K562 (cell line): ENCODE results near the gene ZFP92. TPM values are rescaled to one million over a fixed set of nuclear protein-coding genes. Genes with fewer than 3 reads are reported as not detected.
A peak's percentile ranks its signal among the peaks of the same experiment; 100 is the strongest.

ENCODE experiments used
- CCAR2 ChIP-seq: fragments of 200-400 bp; formaldehyde crosslinking; IDR thresholded peaks from 2 replicates; pipeline ENCODE4 v1.6.1; 2017; ENCODE audit warnings: mild to moderate bottlenecking, low read depth, low read length
- ESRRA ChIP-seq: fragments of 450-650 bp; IDR thresholded peaks from 2 replicates; pipeline ENCODE4 v1.6.1; 2014; ENCODE audit warnings: low read depth, mild to moderate bottlenecking, moderate library complexity, borderline replicate concordance
- NONO ChIP-seq, 2 experiments: fragments of 200-400 bp in 1 of 2; fragments of 450-650 bp in 1 of 2; formaldehyde crosslinking in 1 of 2; IDR thresholded peaks; 2 replicates each; pipeline ENCODE4 v1.6.1; 2017; ENCODE audit warnings: low read depth in 2 of 2, mild to moderate bottlenecking in 2 of 2, moderate library complexity in 2 of 2, low read length in 1 of 2
- SIN3A ChIP-seq, 2 experiments: fragments of 150-350 bp in 1 of 2; IDR thresholded peaks; 2 replicates each; pipeline ENCODE4 v1.6.1; 2011 to 2016; ENCODE audit warnings: borderline replicate concordance in 2 of 2, low read depth in 2 of 2, low read length in 2 of 2, mild to moderate bottlenecking in 2 of 2, moderate library complexity in 2 of 2; ENCODE audit not compliant: control insufficient read depth in 1 of 2
- SNIP1 ChIP-seq: fragments of 450-650 bp; IDR thresholded peaks from 2 replicates; pipeline ENCODE4 v1.7.1; 2017; ENCODE audit warnings: low read depth, mild to moderate bottlenecking
- ZKSCAN1 ChIP-seq: fragments of 150-350 bp; IDR thresholded peaks from 2 replicates; pipeline ENCODE4 v1.6.1; 2016; ENCODE audit warnings: low read depth, low read length
- polyA plus RNA-seq, 8 experiments: library from polyadenylated mRNA; depleted of rRNA in 4 of 8; stranded (reverse) in 5 of 8; unstranded in 3 of 8; fragments of >200 nt; fragmentation: Nextera tagmentation in 2 of 8; fragmentation: Illumina TruSeq in 1 of 8; extraction: Ambion mirVana in 2 of 8; extraction: Trizol in 1 of 8; gene quantifications; 2 replicates each; pipeline versions ENCODE4 v1.2.1 to v1.2.3, GENCODE V29; 2011 to 2014; ENCODE audit warnings: inconsistent platforms in 1 of 8, missing spikeins in 1 of 8
- total RNA-seq, 7 experiments: library from RNA; depleted of rRNA in 6 of 7; stranded (reverse); fragments of >200 nt in 6 of 7; fragmentation: Illumina TruSeq in 2 of 7; extraction: Trizol in 2 of 7; gene quantifications; 2 replicates each; pipeline versions ENCODE4 v1.2.1 to v1.2.3, GENCODE V29; 2011 to 2021; ENCODE audit warnings: low replicate concordance in 1 of 7
- TF ChIP-seq, protein P1 (sequence below): fragments of 200-800 bp; sonication (Bioruptor generic); IDR thresholded peaks from 2 replicates; pipeline ENCODE4 v1.6.1; 2016; ENCODE audit warnings: missing genetic modification characterization, missing compliant biosample characterization
- TF ChIP-seq, protein P2 (sequence below), 2 experiments: fragments of 450-650 bp; IDR thresholded peaks; 2 replicates each; pipeline ENCODE4 v1.6.1; 2016
- TF ChIP-seq, protein P3 (sequence below): sonication (generic); formaldehyde crosslinking; IDR thresholded peaks from 2 replicates; pipeline ENCODE4 v1.8.1; 2023; ENCODE audit warnings: mild to moderate bottlenecking, missing genetic modification reagents
- TF ChIP-seq, protein P4 (sequence below): IDR thresholded peaks from 2 replicates; pipeline ENCODE4 v1.6.1; 2011; ENCODE audit warnings: borderline replicate concordance, low read depth, mild to moderate bottlenecking, moderate library complexity, low read length; ENCODE audit not compliant: insufficient read depth, poor library complexity, severe bottlenecking
- TF ChIP-seq, protein P5 (sequence below): fragments of 250-450 bp; sonication (Bioruptor Pico); IDR thresholded peaks from 2 replicates; pipeline ENCODE4 v1.8.0; 2021; ENCODE audit warnings: moderate library complexity, mild to moderate bottlenecking, inconsistent platforms

The ZFP92 gene
- total and polyA plus RNA-seq, 9 of the 15 experiments (the other 6 are each of a cell fraction or from before 2014, with no cell fraction given), result 0.32 to 3.3 (median 1.8) TPM

DNA sequence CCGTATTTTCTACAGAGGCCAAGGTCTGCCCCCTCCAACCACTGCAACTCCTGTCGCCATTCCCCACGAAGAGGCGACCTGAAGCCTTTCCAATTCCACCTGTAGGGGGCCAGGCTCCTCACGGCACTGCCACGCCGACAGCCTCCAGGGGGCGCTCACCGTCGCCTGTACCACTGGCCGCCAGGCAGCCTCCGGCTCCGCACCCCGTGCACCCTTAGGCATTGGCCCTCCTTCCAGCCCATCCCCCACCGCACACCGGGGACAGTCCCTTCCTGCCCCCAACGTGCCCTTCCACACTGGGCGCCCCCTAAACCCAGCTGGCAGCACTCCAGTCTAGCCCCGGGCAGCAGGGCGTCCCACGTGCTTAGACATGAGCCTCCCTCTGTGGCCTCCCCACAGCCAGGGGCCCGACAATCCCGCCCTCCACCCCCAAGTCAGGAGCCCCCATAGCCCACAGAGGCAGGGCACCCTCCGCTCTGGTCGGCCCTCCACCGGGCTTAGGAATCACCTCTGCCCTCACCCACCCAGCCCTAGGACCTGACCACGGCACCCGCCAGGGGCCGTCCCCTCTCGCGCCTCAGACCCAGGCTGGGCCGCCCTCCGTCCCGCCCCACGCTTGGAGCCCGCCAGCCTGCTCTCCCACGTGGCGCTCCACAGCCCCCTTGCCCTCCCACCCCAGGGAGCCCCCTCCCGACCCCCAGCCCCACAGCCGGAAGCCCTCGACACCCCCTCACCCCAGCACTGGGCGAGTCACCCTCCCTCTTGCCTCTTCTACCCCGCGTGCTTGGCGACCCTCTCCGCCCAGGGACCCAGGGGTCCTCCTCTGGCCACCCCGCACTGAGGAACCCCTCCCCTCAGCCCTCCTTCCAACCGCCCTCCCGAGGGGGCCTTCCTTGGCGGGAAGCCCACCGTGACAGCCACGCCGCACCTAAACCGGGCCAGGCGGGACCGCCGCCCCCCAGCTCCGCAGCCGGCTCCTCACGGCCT lies 10.8 kb upstream of the ZFP92 start (continued):
- TF ChIP-seq, protein P1, sequence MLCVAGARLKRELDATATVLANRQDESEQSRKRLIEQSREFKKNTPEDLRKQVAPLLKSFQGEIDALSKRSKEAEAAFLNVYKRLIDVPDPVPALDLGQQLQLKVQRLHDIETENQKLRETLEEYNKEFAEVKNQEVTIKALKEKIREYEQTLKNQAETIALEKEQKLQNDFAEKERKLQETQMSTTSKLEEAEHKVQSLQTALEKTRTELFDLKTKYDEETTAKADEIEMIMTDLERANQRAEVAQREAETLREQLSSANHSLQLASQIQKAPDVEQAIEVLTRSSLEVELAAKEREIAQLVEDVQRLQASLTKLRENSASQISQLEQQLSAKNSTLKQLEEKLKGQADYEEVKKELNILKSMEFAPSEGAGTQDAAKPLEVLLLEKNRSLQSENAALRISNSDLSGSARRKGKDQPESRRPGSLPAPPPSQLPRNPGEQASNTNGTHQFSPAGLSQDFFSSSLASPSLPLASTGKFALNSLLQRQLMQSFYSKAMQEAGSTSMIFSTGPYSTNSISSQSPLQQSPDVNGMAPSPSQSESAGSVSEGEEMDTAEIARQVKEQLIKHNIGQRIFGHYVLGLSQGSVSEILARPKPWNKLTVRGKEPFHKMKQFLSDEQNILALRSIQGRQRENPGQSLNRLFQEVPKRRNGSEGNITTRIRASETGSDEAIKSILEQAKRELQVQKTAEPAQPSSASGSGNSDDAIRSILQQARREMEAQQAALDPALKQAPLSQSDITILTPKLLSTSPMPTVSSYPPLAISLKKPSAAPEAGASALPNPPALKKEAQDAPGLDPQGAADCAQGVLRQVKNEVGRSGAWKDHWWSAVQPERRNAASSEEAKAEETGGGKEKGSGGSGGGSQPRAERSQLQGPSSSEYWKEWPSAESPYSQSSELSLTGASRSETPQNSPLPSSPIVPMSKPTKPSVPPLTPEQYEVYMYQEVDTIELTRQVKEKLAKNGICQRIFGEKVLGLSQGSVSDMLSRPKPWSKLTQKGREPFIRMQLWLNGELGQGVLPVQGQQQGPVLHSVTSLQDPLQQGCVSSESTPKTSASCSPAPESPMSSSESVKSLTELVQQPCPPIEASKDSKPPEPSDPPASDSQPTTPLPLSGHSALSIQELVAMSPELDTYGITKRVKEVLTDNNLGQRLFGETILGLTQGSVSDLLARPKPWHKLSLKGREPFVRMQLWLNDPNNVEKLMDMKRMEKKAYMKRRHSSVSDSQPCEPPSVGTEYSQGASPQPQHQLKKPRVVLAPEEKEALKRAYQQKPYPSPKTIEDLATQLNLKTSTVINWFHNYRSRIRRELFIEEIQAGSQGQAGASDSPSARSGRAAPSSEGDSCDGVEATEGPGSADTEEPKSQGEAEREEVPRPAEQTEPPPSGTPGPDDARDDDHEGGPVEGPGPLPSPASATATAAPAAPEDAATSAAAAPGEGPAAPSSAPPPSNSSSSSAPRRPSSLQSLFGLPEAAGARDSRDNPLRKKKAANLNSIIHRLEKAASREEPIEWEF (CRISPR knock-in tag), result no peak
- TF ChIP-seq, protein P2, sequence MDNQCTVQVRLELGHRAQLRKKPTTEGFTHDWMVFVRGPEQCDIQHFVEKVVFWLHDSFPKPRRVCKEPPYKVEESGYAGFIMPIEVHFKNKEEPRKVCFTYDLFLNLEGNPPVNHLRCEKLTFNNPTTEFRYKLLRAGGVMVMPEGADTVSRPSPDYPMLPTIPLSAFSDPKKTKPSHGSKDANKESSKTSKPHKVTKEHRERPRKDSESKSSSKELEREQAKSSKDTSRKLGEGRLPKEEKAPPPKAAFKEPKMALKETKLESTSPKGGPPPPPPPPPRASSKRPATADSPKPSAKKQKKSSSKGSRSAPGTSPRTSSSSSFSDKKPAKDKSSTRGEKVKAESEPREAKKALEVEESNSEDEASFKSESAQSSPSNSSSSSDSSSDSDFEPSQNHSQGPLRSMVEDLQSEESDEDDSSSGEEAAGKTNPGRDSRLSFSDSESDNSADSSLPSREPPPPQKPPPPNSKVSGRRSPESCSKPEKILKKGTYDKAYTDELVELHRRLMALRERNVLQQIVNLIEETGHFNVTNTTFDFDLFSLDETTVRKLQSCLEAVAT (IDR thresholded peaks at IDR 0.05), result peak in 1 of 2 experiments; percentile 92; a peak in 2 of 4 replicates
- TF ChIP-seq, protein P3, sequence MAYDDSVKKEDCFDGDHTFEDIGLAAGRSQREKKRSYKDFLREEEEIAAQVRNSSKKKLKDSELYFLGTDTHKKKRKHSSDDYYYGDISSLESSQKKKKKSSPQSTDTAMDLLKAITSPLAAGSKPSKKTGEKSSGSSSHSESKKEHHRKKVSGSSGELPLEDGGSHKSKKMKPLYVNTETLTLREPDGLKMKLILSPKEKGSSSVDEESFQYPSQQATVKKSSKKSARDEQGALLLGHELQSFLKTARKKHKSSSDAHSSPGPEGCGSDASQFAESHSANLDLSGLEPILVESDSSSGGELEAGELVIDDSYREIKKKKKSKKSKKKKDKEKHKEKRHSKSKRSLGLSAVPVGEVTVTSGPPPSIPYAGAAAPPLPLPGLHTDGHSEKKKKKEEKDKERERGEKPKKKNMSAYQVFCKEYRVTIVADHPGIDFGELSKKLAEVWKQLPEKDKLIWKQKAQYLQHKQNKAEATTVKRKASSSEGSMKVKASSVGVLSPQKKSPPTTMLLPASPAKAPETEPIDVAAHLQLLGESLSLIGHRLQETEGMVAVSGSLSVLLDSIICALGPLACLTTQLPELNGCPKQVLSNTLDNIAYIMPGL, result no peak
- TF ChIP-seq, protein P4, sequence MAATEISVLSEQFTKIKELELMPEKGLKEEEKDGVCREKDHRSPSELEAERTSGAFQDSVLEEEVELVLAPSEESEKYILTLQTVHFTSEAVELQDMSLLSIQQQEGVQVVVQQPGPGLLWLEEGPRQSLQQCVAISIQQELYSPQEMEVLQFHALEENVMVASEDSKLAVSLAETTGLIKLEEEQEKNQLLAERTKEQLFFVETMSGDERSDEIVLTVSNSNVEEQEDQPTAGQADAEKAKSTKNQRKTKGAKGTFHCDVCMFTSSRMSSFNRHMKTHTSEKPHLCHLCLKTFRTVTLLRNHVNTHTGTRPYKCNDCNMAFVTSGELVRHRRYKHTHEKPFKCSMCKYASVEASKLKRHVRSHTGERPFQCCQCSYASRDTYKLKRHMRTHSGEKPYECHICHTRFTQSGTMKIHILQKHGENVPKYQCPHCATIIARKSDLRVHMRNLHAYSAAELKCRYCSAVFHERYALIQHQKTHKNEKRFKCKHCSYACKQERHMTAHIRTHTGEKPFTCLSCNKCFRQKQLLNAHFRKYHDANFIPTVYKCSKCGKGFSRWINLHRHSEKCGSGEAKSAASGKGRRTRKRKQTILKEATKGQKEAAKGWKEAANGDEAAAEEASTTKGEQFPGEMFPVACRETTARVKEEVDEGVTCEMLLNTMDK, result peak; percentile 94
- no peak for TF ChIP-seq ZKSCAN1
- no peak for TF ChIP-seq SIN3A (IDR thresholded peaks at IDR 0.05; ENCODE audit: borderline replicate concordance in 2 of 2, control insufficient read depth in 1 of 2, low read depth in 2 of 2, low read length in 2 of 2)
- no peak for TF ChIP-seq SNIP1
- TF ChIP-seq, protein P5, sequence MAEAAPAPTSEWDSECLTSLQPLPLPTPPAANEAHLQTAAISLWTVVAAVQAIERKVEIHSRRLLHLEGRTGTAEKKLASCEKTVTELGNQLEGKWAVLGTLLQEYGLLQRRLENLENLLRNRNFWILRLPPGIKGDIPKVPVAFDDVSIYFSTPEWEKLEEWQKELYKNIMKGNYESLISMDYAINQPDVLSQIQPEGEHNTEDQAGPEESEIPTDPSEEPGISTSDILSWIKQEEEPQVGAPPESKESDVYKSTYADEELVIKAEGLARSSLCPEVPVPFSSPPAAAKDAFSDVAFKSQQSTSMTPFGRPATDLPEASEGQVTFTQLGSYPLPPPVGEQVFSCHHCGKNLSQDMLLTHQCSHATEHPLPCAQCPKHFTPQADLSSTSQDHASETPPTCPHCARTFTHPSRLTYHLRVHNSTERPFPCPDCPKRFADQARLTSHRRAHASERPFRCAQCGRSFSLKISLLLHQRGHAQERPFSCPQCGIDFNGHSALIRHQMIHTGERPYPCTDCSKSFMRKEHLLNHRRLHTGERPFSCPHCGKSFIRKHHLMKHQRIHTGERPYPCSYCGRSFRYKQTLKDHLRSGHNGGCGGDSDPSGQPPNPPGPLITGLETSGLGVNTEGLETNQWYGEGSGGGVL (CRISPR knock-in tag), result no peak
- no peak for TF ChIP-seq ESRRA
- TF ChIP-seq NONO (IDR thresholded peaks at IDR 0.05; ENCODE audit: low read depth in 2 of 2, low read length in 1 of 2), result no peak
- TF ChIP-seq CCAR2, result no peak
